Activated T-helper 2 cell treated with anti-CD3 and anti-CD28 coated beads, Interferon-gamma antibody, Interleukin-2, Interleukin-4, amounts not matched to agents 10 μg/mL and 5 μg/mL and 100 μg/mL, durations not matched to agents 14 hours and 24 hours and 36 hours (primary cell): ENCODE measurements around the gene RPS13. TPM values are rescaled to one million over a fixed set of nuclear protein-coding genes. Genes with fewer than 3 reads are reported as not detected.

Experiments used
- total RNA-seq: library from RNA; stranded (reverse); gene quantifications from 2 replicates; pipeline ENCODE4 v1.2.3, GENCODE V29; 2022

The RPS13 gene
- total RNA-seq, 1 donor from 2014 or later: 1,371 TPM

Other genes with a start within 250 kb of the RPS13 start
- 50.2 and 51.3 TPM in 2 replicates for gene PLEKHA7, start 63.3 kb downstream of the RPS13 start, total RNA-seq
- 29.3 and 32.5 TPM in 2 replicates for gene PIK3C2A, start 130.3 kb upstream of the RPS13 start, total RNA-seq
- 99.4 and 106 TPM in 2 replicates for gene NUCB2, start 199.1 kb upstream of the RPS13 start, total RNA-seq